ENCODE measurements around the gene SLC6A2.

DNA sequence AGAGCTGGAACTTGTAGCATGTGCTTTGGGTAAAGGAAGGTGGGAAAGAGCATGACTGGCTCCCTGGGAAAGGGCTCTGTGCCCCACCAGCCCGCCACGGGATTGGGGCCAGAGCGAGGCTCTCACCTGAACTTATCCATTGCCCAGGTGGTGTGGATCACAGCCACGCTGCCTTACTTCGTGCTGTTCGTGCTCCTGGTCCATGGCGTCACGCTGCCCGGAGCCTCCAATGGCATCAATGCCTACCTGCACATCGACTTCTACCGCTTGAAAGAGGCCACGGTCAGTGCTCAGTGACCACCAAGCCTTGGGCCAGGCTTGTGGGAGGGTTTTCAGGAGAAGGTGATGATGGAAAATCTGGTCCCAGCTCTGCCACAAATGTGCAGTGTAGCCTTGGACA lies 36.0 kb downstream of the SLC6A2 start:
- TF ChIP-seq CTCF (IDR thresholded peaks at IDR 0.05; ENCODE audit: low read length) (no peak), EZH2 (optimal IDR thresholded peaks at IDR 0.05; ENCODE audit: low read depth, low read length) (no peak), EZH2phosphoT487 (IDR thresholded peaks at IDR 0.05; ENCODE audit: low read length) (no peak)
